ENCODE data around the gene PEAK1. TPM values are rescaled to one million over a fixed set of nuclear protein-coding genes. Genes with fewer than 3 reads are reported as not detected.

PEAK1 gene
- total and polyA plus RNA-seq, 2 donors (not counting 3 experiments of a cell fraction or from before 2014, with no cell fraction given) = 17.9 to 91.9 TPM

- peak; percentile 80 for DNase-seq (ENCODE audit: low read depth, low spot score)
- no peaks in the 10 kb centered on the region for H3K27me3 ChIP-seq (ENCODE audit: control insufficient read depth in 2 of 2, insufficient read depth in 2 of 2, low read length in 2 of 2)
- H3K4me1 ChIP-seq (ENCODE audit: control insufficient read depth, extremely low read depth, insufficient read depth, low read length) = peaks cover 14% of the 10 kb centered on the region
- no peak overlapping the region for H2AFZ ChIP-seq (ENCODE audit: low read depth, low read length)
- peaks cover 3% of the 10 kb centered on the region for H3K79me2 ChIP-seq (ENCODE audit: control insufficient read depth, insufficient read depth, low read length)
- BruUV-seq (replicated peaks) = no TSS peak
- H3K27ac ChIP-seq (ENCODE audit: insufficient read depth, low read depth, low read length) = peak overlapping the region; percentile 8
- H3K9me3 ChIP-seq (replicated peaks; ENCODE audit: control insufficient read depth, insufficient read depth, low read length) = no peaks in the 10 kb centered on the region
- POLR2A ChIA-PET = no interaction called here
- CTCF ChIA-PET = interaction anchor here (0.7 to 5.9 kb wide), 43 partner anchors 9 to 756 kb away, joined by 3 to 187 read pairs (median 7); partner anchors contain the start of genes HMG20A, LINGO1 and PEAK1
- H3K36me3 ChIP-seq (ENCODE audit: control insufficient read depth in 2 of 2, extremely low read depth in 1 of 2, insufficient read depth in 2 of 2, low read length in 2 of 2) = no peaks in the 10 kb centered on the region
- no peak for TF ChIP-seq JUN (IDR thresholded peaks at IDR 0.05; ENCODE audit: borderline replicate concordance, insufficient read depth, insufficient read length, low read depth)
- TF ChIP-seq CTCF (IDR thresholded peaks at IDR 0.05; ENCODE audit: extremely low read depth in 1 of 2, insufficient read depth in 1 of 2, low read depth in 1 of 2, low read length in 2 of 2) = peak; percentile 57 to 63
- no peak overlapping the region for H3K9ac ChIP-seq (replicated peaks; ENCODE audit: extremely low read depth, insufficient read depth, low read length)
- intact Hi-C loops (cut with micrococcal nuclease) = loop anchor here (1.0 kb wide), 4 partner anchors 67 to 424 kb away; no protein-coding TSS in a partner anchor
- H3K9me1 ChIP-seq (replicated peaks; ENCODE audit: control insufficient read depth, extremely low read depth, insufficient read depth, low read length) = no peaks in the 10 kb centered on the region
- H3K4me2 ChIP-seq (ENCODE audit: insufficient read depth, low read length) = peak overlapping the region; percentile 13
- peak; percentile 57 for FAIRE-seq
- no peaks in the 10 kb centered on the region for H4K20me1 ChIP-seq (replicated peaks; ENCODE audit: control insufficient read depth, extremely low read depth, insufficient read depth, low read length)
- H3K4me3 ChIP-seq (replicated peaks in 1 of 3; ENCODE audit: insufficient read depth in 1 of 3, low read depth in 1 of 3, low read length in 3 of 3) = no peak overlapping the region
- dilution Hi-C loops (cut with MboI; ENCODE audit: extremely low pct_ligation_motif_present, low sequenced_read_pairs) = no loop called here
These were observed 301.0 kb downstream of the PEAK1 start for GRCh38 chr15:77118882-77119321.

GRCh38 chr15:77115179-77115578 is 304.7 kb downstream of the PEAK1 start:
- Histone ChIP-seq H3K27me3 (ENCODE audit: control insufficient read depth in 2 of 2, insufficient read depth in 2 of 2, low read length in 2 of 2) (no peaks in the 10 kb centered on the region), H3K9me3 (replicated peaks; ENCODE audit: control insufficient read depth, insufficient read depth, low read length) (no peaks in the 10 kb centered on the region), H3K27ac (ENCODE audit: insufficient read depth, low read depth, low read length) (no peak overlapping the region), H4K20me1 (replicated peaks; ENCODE audit: control insufficient read depth, extremely low read depth, insufficient read depth, low read length) (no peaks in the 10 kb centered on the region), H2AFZ (ENCODE audit: low read depth, low read length) (no peak overlapping the region), H3K36me3 (ENCODE audit: control insufficient read depth in 2 of 2, extremely low read depth in 1 of 2, insufficient read depth in 2 of 2, low read length in 2 of 2) (peaks cover 0 to 5% of the 10 kb centered on the region in 2 experiments), H3K9me1 (replicated peaks; ENCODE audit: control insufficient read depth, extremely low read depth, insufficient read depth, low read length) (no peaks in the 10 kb centered on the region), H3K4me2 (ENCODE audit: insufficient read depth, low read length) (no peak overlapping the region), H3K9ac (replicated peaks; ENCODE audit: extremely low read depth, insufficient read depth, low read length) (no peak overlapping the region), H3K4me1 (ENCODE audit: control insufficient read depth, extremely low read depth, insufficient read depth, low read length) (peaks cover 14% of the 10 kb centered on the region), H3K79me2 (ENCODE audit: control insufficient read depth, insufficient read depth, low read length) (peaks cover 3% of the 10 kb centered on the region), H3K4me3 (replicated peaks in 1 of 3; ENCODE audit: insufficient read depth in 1 of 3, low read depth in 1 of 3, low read length in 3 of 3) (no peak overlapping the region)
- dilution Hi-C loops (cut with MboI; ENCODE audit: extremely low pct_ligation_motif_present, low sequenced_read_pairs) (no loop called here), intact Hi-C loops (cut with micrococcal nuclease) (no loop called here)
- no peak for FAIRE-seq
- ChIA-PET CTCF (interaction anchor here (2.1 kb wide), 1 partner anchor 428 kb away, joined by 9 read pairs; no protein-coding TSS in a partner anchor), POLR2A (no interaction called here)
- BruUV-seq (replicated peaks) = no TSS peak
- TF ChIP-seq FOS (IDR thresholded peaks at IDR 0.05; ENCODE audit: borderline replicate concordance, insufficient read depth, low read length) (no peak), POLR2A (IDR thresholded peaks at IDR 0.05; ENCODE audit: low read depth, low read length) (no peak), CTCF (IDR thresholded peaks at IDR 0.05; ENCODE audit: extremely low read depth in 1 of 2, insufficient read depth in 1 of 2, low read depth in 1 of 2, low read length in 2 of 2) (no peak), GATA2 (IDR thresholded peaks at IDR 0.05; ENCODE audit: insufficient read depth, insufficient read length, low read depth, low read length) (no peak), MYC (IDR thresholded peaks at IDR 0.05; ENCODE audit: low read depth, low read length) (no peak), EZH2 (IDR thresholded peaks at IDR 0.05; ENCODE audit: borderline replicate concordance, low read depth, low read length, severe bottlenecking) (no peak), MAX (IDR thresholded peaks at IDR 0.05; ENCODE audit: insufficient read depth, insufficient read length) (no peak), JUN (IDR thresholded peaks at IDR 0.05; ENCODE audit: borderline replicate concordance, insufficient read depth, insufficient read length, low read depth) (no peak), POLR2AphosphoS5 (IDR thresholded peaks at IDR 0.05; ENCODE audit: insufficient read depth, low read depth, low read length) (no peak)
- DNase-seq (ENCODE audit: low read depth, low spot score) = no peak
